Endodermal cell (in vitro differentiated cells): ENCODE data around the gene SLC5A6. TPM values are rescaled to one million over a fixed set of nuclear protein-coding genes. Genes with fewer than 3 reads are reported as not detected.

Experiments used
- DNase-seq: peaks from one replicate; pipeline ENCODE4 v3.0.0-alpha.2; 2017
- H3K27ac ChIP-seq: 2 replicates; pipeline ENCODE4 v1.5.1; 2013; ENCODE audit warnings: mild to moderate bottlenecking, low read depth, low read length, moderate library complexity
- H3K27me3 ChIP-seq: 2 replicates; pipeline ENCODE4 v1.6.1; 2013; ENCODE audit warnings: mild to moderate bottlenecking, low read length, moderate library complexity; ENCODE audit not compliant: insufficient read depth, control insufficient read depth, poor library complexity, severe bottlenecking
- H3K36me3 ChIP-seq: 2 replicates; pipeline ENCODE4 v1.7.0; 2013; ENCODE audit warnings: mild to moderate bottlenecking, low read length, moderate library complexity; ENCODE audit not compliant: control insufficient read depth, insufficient read depth
- H3K4me1 ChIP-seq: one replicate; pipeline ENCODE4 v1.7.0; 2013; ENCODE audit warnings: low read length; ENCODE audit not compliant: control insufficient read depth, insufficient read depth
- H3K4me3 ChIP-seq: 2 replicates; pipeline ENCODE4 v1.5.1; 2013; ENCODE audit warnings: mild to moderate bottlenecking, low read length, moderate library complexity
- H3K9ac ChIP-seq: 2 replicates; pipeline ENCODE4 v1.6.1; 2013; ENCODE audit warnings: mild to moderate bottlenecking, low read length, moderate library complexity; ENCODE audit not compliant: poor library complexity, severe bottlenecking; ENCODE audit errors: extremely low read depth
- H3K9me3 ChIP-seq: 2 replicates; pipeline ENCODE4 v1.6.1; 2013; ENCODE audit warnings: mild to moderate bottlenecking, low read length, moderate library complexity; ENCODE audit not compliant: control insufficient read depth
- H3K27ac Mint-ChIP-seq: 2 replicates; pipeline ENCODE4 v1.8.0; 2020; ENCODE audit warnings: mixed read lengths
- H3K27me3 Mint-ChIP-seq: 2 replicates; pipeline ENCODE4 v1.8.0; 2021; ENCODE audit warnings: mild to moderate bottlenecking, mixed read lengths; ENCODE audit not compliant: insufficient read depth
- H3K36me3 Mint-ChIP-seq: 2 replicates; pipeline ENCODE4 v1.8.0; 2020; ENCODE audit warnings: low read depth, mixed read lengths
- H3K4me1 Mint-ChIP-seq: 2 replicates; pipeline ENCODE4 v1.8.0; 2020; ENCODE audit warnings: mixed read lengths
- H3K4me3 Mint-ChIP-seq: 2 replicates; pipeline ENCODE4 v1.8.0; 2020; ENCODE audit warnings: mild to moderate bottlenecking, moderate library complexity, mixed read lengths
- H3K9me3 Mint-ChIP-seq: 2 replicates; pipeline ENCODE4 v1.8.0; 2020; ENCODE audit warnings: mild to moderate bottlenecking, mixed read lengths
- WGBS, 2 experiments: methylation state at CpG; one replicate each; pipeline versions ENCODE4 v1.1.5 to v1.1.7; 2013; ENCODE audit warnings: missing lambda C conversion rate in 2 of 2, mixed read lengths in 1 of 2; ENCODE audit not compliant: insufficient coverage in 1 of 2, insufficient read length in 1 of 2; 5-methylcytosine and 5-hydroxymethylcytosine counted together
- total RNA-seq, 2 donors: library from RNA; stranded (reverse); fragmentation: NEBNext Ultra II Directional in 1 of 2; extraction: Animal tissue kit (Norgen Biotek cat#: 25700) in 1 of 2; gene quantifications; 2 replicates in 1 of 2; 3 replicates in 1 of 2; pipeline ENCODE4 v1.2.1, GENCODE V29; 2021
- TF ChIP-seq, protein P1 (sequence below): fragments of 200-600 bp; sonication (generic); conservative IDR thresholded peaks from 2 replicates; pipeline ENCODE4 v1.5.0; 2021; ENCODE audit warnings: antibody characterized with exemption, mild to moderate bottlenecking

Gene SLC5A6
- total RNA-seq, 2 donors from 2014 or later, result 115 to 125 TPM

DNA sequence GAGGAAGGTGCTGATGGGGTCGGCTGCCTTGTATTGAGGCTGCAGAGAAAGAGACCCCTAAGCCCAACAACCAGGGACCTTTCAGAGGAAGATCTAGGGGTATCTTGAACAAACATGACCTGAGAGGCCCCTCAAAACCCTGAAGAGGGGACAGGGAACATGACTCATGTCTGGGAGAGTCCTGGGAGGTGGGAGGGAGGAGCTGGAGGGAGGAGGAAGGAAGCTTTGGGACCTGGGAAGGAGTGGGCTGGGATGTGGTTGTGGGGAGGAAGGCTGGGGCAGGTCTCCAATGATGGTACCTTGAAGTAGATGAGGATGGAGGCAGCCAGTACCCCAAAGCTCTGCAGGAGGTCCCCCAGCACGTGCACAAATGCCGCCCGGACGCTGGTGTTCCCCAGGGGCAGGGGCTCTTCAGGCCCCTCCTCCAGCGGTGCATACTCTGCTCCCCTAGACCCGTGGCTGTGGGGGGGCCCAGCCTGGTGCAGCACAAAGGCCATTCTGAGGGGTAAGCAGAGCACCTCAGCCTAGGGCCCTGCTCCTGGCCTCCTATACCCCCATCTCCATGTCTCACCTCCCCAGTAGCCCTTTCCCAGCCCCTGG lies 44.9 kb upstream of the SLC5A6 start:
- H3K4me3 ChIP-seq, result no peak overlapping the region
- no peaks in the 10 kb centered on the region for H3K36me3 Mint-ChIP-seq
- no peak for DNase-seq
- no peak overlapping the region for H3K9ac ChIP-seq
- H3K4me1 ChIP-seq, result peaks cover 3% of the 10 kb centered on the region
- H3K27ac ChIP-seq, result no peak overlapping the region
- TF ChIP-seq, protein P1, sequence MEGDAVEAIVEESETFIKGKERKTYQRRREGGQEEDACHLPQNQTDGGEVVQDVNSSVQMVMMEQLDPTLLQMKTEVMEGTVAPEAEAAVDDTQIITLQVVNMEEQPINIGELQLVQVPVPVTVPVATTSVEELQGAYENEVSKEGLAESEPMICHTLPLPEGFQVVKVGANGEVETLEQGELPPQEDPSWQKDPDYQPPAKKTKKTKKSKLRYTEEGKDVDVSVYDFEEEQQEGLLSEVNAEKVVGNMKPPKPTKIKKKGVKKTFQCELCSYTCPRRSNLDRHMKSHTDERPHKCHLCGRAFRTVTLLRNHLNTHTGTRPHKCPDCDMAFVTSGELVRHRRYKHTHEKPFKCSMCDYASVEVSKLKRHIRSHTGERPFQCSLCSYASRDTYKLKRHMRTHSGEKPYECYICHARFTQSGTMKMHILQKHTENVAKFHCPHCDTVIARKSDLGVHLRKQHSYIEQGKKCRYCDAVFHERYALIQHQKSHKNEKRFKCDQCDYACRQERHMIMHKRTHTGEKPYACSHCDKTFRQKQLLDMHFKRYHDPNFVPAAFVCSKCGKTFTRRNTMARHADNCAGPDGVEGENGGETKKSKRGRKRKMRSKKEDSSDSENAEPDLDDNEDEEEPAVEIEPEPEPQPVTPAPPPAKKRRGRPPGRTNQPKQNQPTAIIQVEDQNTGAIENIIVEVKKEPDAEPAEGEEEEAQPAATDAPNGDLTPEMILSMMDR, result no peak
- H3K27me3 Mint-ChIP-seq, result peaks cover 61% of the 10 kb centered on the region
- H3K4me3 Mint-ChIP-seq, result no peak overlapping the region
- no peaks in the 10 kb centered on the region for H3K9me3 ChIP-seq
- 86 to 87% methylated on average over 2 to 7 of the region's 7 CpGs for WGBS, 2 experiments
- no peaks in the 10 kb centered on the region for H3K36me3 ChIP-seq
- peaks cover 10% of the 10 kb centered on the region for H3K4me1 Mint-ChIP-seq
- H3K27me3 ChIP-seq, result peaks cover 47% of the 10 kb centered on the region
- no peaks in the 10 kb centered on the region for H3K9me3 Mint-ChIP-seq
- H3K27ac Mint-ChIP-seq, result no peak overlapping the region

DNA sequence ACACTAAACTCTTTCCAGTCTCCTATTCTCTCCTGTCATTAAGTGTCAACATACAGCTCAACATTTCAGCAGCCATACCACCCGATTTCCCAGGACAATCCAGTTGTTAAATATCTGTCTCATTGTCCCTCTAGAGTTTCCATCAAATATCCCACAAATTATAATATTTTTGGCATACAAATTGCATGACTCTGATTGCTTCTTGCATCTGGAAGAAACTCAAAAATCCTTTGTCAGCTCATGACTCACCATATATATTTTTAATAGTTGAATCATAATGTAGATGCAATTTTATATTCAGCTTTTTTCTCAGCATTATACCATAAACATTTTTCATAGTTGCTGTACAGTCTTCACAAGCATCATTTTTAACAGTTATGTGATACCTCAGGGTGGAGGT lies 43.6 kb upstream of the SLC5A6 start:
- no peaks in the 10 kb centered on the region for H3K36me3 ChIP-seq
- H3K27me3 ChIP-seq, result peaks cover 34% of the 10 kb centered on the region
- no peaks in the 10 kb centered on the region for H3K9me3 ChIP-seq
- Mint-ChIP-seq H3K27ac (no peak overlapping the region), H3K36me3 (no peaks in the 10 kb centered on the region), H3K4me3 (no peak overlapping the region), H3K4me1 (peaks cover 7% of the 10 kb centered on the region), H3K9me3 (no peaks in the 10 kb centered on the region), H3K27me3 (peaks cover 58% of the 10 kb centered on the region)
- no peak overlapping the region for H3K27ac ChIP-seq
- H3K9ac ChIP-seq, result no peak overlapping the region
- no peak overlapping the region for H3K4me3 ChIP-seq
- TF ChIP-seq, protein P1, result no peak
- WGBS, 2 experiments, result 67 to 73% methylated on average over 1 of the region's 1 CpG
- H3K4me1 ChIP-seq, result peaks cover 4% of the 10 kb centered on the region
- DNase-seq, result no peak

DNA sequence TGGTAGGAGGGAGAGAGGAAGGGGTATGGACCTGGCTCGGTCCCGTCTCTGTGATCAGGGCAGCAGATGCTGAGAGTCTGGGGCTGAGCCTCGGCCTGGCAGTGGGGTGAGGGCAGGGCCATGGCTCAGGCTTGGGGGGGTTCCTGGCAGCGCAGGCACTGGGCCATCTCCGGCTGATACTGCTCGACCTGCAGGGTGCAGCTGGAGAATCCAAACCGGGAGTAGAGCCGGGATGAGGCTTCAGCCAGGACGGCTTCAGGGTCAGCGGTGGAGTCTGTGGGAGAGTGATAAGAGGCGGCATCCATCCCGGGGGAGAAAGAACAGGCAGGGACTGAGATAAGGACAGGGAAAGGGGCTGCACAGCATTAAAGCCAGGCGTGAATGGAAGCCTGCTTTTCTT lies 43.1 kb upstream of the SLC5A6 start:
- H3K4me1 ChIP-seq, result peaks cover 8% of the 10 kb centered on the region
- peaks cover 53% of the 10 kb centered on the region for H3K27me3 Mint-ChIP-seq
- H3K9me3 Mint-ChIP-seq, result no peaks in the 10 kb centered on the region
- peaks cover 11% of the 10 kb centered on the region for H3K4me1 Mint-ChIP-seq
- DNase-seq, result no peak
- H3K27ac Mint-ChIP-seq, result no peak overlapping the region
- no peak overlapping the region for H3K27ac ChIP-seq
- no peak overlapping the region for H3K4me3 ChIP-seq
- no peaks in the 10 kb centered on the region for H3K36me3 ChIP-seq
- TF ChIP-seq, protein P1, result no peak
- H3K4me3 Mint-ChIP-seq, result no peak overlapping the region
- WGBS, 2 experiments, result 77 to 84% methylated on average over 3 to 13 of the region's 13 CpGs
- no peaks in the 10 kb centered on the region for H3K9me3 ChIP-seq
- H3K36me3 Mint-ChIP-seq, result no peaks in the 10 kb centered on the region
- H3K27me3 ChIP-seq, result peaks cover 29% of the 10 kb centered on the region
- no peak overlapping the region for H3K9ac ChIP-seq
